Central memory CD4-positive, alpha-beta T cell (primary cell): ENCODE measurements around the gene CEP55.

Experiments
- DNase-seq: peaks from one replicate; pipeline ENCODE4 v3.0.0; 2022

CEP55 gene

DNA sequence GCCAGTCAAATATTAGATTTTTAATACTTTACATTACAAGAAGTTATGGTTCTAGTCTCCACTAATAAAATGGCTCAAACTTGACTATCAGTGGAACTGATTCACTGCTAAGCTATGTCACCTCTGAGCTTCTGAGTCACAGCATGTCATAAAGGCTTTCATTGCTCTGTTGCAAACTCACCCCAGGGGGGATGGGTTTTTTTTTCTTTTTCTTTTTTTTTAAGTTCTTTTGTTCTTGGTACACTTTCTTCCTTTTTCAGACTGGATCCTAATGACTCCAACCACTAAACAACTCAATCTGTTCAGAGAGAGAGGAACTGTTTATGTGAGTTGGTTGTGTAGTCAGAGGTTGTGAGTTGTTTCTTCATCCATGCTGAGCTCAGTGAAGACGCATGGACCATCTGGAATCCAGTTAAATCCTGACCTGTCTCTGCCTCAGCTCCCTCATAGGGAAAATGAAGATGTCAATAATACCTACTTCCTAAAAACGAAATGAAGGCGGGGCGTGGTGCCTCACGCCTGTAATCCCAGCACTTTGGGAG is 25.2 kb upstream of the CEP55 start:
- no peak for DNase-seq

DNA sequence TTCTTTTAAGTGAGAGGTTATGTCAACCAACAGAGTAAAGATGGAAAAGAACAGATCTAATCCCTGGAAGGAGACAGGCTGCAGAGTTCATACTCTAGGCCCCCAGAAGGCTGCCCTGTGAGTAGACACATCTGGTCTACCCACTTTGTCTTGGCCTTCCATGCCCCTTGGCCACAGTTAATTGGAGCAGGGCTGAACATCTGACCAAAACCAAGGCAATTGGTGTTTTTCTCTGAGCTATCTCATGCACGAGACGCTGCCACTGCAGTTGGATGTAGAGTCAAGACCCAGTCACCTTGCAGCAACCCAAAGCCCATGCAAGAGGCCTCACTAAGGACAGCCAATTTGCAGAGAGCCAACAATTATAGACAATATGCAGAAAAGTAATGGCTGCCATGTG is 23.3 kb upstream of the CEP55 start:
- DNase-seq: no peak

DNA sequence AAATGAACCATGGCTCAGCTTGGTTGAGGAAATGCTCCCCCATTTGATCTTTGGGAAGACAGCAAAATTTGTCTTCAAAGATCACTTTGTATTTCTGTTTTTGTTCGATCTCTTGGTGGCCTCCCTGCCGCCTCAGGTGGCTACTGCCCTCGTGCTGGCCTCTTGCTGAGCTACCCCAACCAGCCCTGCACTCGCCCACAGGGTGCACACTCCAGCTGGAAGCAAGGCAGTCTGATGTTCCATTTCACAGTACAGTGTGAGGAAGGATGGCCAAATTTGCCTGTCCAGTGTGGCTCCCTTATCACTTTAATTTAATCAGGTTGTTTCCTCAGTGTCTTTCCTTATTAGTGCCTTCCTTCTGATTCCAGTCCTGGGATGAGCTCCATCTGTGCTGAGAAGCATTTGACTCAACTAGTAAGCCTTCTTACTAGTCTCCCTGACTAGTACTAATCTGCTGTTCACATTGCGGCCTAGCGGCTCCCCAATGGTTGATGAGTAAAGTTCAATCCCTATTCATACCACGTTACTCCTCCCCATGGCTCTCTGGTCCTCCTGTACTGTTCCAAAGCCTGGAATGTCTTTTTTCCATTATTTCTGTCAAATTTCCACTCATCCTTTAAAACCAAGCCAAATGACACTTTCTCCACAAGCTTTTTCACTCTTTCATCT is 22.5 kb upstream of the CEP55 start:
- no peak for DNase-seq

DNA sequence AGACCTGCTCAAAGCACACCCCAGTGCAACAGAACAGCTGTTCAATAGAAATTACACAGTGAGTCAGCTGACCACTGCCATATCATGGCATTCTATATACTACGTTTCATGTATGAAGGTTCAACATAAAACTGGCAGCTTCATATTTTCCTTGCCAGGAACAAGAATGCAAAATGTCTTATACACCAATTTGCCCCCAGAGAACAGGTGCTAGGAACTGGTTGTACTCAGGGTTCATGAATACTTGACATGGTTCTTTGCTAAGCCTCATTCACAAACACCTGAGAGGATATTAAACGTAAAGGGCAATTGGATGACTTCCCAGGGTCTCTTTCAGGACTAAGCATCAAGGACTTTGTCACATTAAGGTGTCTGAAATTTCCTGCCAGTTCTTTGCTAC is 21.2 kb upstream of the CEP55 start:
- no peak for DNase-seq

DNA sequence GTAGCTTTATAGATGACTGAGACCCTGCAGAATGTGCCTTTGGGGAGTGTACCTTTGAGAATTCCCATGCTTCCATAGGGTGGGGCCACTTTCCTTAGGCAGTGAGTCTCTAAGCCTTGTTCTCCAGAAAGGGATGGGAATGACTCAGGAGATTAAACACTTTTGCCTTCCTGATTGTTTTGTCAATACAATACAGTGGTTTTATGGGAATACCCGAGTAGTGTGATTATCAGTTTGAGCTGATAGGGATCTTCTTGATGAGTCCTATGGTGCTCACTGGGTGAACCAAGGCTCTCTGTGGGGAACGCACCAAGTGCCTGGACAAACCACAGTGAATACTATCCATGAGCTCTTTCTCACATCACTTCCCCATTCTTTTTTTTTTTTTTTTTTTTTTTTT is 20.5 kb upstream of the CEP55 start:
- DNase-seq: no peak

DNA sequence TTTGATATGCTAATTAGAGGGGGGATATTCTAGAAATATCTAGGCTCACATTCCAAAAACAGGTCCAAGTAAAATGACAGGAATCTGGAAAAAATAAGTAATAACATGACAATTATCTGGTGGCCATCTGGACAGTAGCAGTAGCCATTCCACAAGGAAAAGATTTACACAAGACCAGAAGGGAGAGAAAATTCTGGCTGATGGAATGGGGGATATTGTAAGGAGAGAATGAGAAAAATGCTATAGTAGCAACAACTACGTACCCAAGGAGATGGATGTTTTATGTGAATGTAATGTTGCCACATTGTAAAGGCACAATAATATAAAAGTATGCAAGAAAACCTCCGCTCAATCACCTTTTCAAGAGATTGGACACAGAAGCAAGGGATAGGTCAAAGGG is 19.7 kb upstream of the CEP55 start:
- DNase-seq: no peak

DNA sequence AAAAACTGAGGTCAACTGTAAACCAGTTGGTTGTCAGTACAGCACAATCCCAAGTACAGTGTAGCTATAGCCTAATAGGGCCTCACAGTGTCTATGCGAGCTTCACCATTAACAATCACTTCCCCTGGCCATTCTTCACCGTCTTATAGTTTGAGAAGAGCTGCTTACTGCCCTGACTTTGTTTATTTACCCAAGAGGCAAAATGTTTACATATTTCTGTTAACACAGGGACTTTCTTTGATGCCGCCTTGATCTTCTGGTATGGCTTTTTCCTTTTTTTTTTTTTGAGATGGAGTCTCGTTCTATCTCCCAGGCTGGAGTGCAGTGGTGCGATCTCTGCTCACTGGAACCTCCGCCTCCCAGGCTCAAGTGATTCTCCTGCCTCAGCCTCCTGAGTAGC is 17.5 kb upstream of the CEP55 start:
- DNase-seq: no peak

DNA sequence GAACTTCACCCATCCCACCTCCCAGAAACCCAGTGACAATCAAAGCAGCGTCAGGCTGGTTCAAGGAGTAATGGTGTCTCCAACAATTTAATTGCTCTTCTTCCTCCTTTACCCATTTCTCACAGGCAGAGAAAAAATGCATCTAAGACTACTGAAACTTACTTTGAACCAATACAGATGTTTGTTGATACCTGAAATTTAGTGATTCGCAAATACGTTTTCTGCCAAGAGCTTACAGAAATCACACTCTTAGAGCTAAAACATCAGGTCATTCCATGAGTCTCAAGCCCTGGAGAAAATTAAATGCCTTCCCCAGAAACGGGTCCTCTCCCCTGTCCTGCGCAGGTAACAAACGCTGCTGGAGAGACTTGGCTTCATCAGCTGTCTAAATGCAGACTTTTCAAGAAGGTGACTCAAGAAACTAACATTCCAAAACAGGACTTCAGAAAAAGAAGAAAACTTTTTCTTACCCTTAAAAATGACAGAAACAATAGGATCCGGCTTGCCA is 14.7 kb upstream of the CEP55 start:
- DNase-seq: no peak

DNA sequence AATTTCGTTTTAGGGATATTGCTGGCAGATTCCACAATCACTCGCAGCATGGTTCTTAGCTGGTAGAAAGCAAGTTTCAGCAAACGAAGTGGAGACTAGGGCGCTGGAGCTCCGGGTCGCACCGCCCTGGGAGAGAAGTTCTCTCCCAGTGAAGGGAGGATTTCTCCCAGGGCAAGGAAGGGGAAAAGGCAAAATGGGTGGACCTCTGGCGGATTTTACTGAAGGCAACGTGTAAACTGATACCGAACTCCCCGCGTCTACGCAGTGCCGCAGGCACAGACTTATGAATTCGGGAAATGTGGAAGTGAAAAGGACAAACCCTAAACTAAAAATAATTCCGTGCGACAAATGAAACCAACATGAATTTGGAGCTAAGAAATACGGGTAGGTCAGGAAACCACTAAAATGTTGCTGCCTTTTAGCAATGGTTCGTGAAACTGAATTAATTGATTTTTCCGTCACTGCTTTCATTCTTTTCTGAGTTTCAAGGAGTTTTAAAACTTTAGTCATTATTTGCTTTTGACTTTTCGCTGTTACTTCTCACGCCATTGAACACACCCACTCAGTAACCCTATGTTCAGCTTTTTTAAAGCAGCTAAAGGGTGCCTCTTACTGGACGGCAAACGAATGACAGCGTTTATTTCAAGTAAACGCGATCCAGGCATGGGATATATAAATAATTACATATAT is 14.1 kb upstream of the CEP55 start, which contains the start of gene MYOF:
Gene MYOF (minus strand): TSS at position 190 of the 690 bp plus-strand sequence. CDS start 140 bp downstream, at position 50.
- peak; percentile 53 for DNase-seq

DNA sequence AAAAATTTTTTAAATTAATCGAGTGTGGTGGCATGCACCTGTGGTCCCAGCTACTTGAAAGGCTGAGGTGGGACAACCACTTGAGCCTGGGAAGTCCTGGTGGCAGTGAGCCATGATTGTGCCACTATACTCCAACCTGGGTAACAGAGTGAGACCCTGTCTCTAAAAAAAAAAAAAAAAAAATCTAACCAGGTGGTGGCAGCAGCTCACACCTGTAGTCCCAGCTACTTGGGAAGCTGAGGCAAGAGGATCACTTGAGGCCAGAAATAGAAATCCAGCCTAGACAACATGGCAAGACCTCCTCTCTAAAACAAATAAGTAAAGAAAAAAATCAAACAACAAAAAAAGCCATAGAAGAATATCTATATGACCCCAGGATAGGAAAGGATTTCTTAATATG is 10.7 kb upstream of the CEP55 start:
- no peak for DNase-seq

DNA sequence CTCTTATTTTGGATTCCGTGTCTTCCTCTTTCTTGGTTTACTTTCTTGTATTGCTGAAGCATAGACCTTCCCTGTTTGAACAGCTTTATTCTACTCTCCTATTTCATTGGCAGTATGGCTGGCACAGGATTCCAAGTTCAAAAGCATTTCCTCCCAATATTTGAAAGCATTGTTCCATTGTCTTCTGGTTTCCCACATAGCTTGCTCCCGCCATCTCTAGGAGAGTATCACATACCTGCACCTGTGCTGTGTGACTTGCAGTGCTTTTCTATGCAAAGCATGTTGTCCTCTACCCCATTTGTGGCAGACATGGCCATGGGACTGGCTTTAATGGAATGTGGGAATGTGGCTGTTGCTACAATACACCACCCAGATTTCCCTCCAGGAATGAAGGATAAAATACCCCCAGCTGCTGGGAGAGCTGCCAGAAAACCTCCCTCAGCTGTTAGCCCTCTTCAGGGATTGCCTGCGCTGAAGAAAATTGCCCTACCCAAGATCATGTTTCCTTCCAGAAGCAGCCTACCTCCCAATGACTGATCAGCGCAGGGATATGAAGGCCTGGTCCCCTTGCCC is 7.4 kb upstream of the CEP55 start:
- no peak for DNase-seq

DNA sequence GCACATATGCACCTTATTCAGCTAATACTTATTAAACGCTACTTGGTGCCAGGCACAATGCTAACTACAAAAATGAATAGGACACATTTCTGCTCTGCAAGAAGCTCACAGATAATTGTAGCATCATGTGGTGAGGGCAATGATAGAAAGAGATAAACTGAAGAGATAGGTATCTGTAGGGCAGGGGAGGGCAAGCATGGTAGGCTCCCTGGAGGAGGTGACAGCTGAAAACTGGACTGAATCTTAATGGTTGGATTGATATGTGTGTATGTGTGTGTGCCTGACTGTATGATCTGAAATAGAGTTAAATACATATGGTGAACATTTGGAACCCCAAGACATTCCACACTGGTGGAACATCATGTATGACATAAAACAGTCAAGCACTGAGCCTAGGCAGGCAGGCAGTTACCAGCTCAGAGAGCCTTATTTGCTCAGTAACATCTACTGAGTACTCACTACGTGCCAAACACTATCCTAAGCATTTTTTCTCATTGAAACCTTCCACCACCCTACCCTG is 4.8 kb upstream of the CEP55 start:
- DNase-seq: no peak

DNA sequence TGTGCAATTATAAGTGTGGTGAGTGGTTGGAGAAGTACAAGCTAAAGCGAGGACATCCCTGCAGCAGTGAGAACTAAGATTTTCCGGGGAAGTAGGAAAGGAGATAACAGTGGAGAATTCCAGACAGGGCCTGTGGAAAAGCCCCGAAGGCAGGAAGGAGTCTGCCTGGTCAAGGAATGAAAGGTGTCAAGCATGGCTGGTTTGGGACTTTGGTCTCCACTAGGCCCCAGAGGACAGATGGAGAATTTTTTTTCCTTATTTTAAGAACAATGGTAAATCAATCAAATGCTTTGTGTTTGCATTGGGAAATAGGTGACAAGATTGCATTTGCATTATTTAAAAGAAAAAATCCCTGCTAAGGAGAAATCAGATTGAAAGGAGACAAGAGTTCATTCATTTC is 3.2 kb upstream of the CEP55 start:
- DNase-seq: no peak

DNA sequence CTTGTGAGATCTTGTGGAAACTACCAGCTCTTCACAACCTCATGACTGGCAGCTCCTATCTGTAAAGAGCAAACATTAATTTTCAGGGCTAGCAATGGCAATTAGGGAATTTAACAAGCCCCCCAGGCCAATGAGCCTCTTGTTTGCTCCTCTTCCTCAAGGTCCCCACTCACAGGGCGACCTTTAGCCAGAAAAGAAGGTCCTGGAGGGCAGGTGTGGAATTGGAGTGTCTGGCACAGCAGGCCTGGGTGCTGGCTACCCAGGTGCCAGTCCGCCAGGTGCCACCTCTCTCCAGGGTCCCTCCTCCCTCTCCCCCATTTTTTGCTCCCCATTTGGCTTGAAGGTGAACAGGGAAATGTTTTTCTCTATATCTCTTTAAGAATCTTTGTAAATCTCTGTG is 1.9 kb upstream of the CEP55 start:
- no peak for DNase-seq

DNA sequence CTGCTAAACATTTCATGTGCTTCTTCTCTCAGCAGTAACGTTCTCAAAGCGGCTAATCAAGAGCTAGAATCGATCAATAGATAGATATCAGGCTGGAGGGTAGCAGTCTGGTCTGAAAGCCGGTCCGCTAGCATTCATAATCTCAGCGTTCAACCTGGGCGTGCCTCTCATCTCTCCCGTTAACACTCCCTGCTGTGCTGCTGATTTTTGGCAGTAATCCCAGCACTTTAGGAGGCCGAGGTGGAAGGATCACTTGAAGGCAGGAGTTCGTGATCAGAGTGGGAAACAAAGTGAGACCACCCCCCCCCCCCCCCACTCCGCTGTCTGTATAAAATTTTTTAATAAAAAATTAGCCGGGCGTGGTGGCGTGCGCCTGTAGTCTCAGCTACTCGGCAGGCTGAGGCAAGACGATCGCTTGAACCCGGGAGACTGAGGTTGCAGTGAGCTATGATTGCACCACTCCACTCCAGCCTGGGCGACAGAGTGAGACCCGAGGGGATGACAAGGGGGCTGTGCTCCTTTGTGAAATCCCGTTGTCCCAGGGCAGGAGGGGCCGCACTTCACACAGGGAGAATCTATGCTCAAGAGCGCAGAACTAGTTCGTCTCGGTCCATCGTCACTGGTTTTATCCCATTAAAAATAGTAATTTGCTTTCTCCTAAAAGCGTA is 624 bp upstream of the CEP55 start:
- DNase-seq: no peak

DNA sequence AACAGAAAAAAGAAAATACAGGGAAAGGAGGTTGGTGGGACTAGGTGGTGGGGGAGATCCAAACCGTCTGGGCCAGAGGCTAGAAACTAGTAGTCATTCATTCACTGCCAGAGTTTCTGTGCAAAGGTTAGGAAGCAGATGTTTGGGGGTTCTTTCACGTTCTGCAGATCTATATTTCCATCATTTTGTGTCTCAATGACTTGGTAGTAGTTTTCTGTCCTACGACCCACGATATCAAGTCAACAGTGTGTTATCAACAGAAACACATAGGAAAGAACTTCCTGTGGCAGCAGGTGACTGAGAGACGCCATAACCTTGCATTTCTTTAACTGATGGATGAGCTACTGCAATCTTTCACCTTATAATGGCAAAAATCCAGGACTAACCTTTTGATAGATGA is 1.8 kb downstream of the CEP55 start:
- DNase-seq: no peak

DNA sequence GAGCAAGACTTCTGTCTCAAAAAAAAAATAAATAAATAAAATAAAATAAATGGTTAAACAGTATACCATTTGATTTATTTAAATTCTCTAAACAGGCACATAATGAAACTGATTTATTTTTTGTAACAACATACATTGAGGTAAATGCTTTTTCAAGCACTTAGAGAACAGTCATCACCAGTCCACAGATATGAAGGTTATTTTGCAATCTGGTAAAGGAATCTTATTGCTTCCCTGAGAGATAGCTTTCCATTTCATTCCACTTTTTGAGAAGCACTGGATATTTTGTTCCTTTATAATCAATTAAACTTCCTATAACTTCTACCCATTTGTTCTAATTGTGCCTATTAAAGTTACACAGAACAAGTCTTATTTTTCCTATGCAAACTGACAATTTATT is 5.2 kb downstream of the CEP55 start:
- DNase-seq: no peak

DNA sequence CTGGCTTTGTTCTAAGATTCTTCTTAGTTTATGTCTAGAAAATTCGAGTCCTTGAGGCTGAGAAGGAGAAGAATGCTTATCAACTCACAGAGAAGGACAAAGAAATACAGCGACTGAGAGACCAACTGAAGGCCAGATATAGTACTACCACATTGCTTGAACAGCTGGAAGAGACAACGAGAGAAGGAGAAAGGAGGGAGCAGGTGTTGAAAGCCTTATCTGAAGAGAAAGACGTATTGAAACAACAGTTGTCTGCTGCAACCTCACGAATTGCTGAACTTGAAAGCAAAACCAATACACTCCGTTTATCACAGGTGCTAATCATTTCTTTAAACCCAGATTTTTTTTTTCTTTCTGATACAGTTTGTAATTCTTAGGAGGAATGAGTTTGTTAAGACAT is 6.7 kb downstream of the CEP55 start:
- no peak for DNase-seq

DNA sequence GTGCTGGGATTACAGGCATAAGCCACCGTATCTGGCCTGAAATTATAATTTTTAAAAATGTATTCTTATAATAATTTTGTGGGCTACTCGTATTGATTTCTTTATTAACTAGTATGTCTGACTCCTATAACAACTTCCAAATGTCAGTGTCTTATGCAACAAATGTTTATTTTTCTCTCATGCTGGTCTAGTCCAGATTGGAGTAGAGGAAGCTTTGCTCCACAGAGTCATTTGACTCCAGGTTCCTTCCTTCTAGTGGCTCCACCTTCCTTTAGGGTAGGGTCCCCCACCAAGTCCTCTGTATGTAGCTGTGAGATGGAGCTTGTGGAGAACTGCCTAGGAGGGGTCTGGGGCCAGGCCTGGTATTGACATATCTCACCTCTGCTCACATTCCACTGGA is 8.7 kb downstream of the CEP55 start:
- DNase-seq: no peak

DNA sequence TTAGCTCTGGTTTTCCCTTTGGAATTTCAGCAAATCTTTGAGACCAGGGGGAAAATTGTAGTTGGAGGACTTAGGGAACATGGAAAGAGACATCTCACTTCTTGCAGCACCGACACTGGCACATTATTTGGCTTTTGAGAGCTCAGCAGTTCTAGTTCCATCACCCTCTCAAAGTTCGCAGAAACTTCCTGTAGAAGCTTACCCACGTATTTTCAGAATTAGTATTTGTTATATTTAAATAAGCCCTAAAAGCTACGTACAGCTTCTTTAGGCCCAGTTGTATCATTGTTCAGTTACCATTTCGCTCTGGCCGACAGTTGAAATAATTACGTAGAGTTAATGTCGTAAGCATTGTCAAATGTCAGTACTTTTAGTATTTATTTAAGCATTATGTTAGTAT is 13.4 kb downstream of the CEP55 start:
- DNase-seq: no peak

DNA sequence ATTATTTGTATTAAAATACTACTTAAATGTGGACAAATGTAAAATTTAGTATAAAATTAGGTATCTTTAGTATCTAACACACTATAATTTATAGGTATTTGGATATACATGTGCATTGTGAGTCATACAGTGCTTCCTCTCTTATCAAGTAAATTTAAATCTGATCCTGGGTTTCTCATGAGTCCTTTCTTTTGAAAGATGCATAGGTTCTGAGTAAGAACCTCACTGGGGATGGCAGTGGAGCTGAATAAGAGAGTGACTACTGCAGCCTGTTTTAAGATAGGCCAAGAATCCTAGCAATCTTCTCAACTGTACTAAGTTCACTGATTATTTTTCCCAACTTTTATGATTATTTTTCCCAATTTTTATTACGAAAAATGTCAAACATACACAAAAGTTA is 16.2 kb downstream of the CEP55 start:
- DNase-seq: no peak

DNA sequence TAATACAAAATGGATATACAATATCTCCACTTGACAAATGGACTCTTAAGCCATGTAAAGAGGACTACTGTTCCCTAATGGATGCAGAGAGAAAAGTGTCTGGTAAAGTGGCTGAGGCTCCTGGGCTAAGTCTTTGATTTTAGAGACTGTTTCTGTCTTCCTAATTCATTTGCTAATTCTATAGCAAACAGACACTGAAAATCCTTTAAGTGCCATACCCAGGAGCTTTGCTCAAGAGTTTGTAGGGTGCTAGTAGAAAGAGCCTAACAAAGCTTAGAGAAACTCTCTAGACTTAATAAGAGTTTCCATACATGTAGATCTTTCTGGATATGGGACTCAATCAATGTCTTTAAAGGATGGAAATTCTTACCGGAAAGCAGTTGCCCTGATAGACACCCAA is 16.7 kb downstream of the CEP55 start:
- no peak for DNase-seq

DNA sequence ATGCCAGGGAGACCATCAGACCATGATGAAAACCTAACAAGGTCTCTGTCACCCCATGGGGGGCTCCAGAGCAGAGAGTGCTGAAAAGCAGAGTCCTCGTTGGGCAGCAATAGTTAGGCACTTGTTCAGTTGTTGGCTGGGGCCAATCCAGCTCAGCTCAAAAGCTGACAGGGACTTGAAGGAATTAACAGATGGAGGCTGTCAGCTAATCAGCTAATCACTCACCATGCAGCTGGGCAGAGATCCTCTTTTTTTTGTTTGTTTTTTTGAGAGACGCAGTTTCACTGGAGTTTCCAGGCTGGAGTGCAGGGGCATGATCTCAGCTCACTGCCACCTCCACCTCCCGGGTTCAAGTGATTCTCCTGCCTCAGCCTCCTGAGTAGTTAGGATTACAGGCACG is 18.1 kb downstream of the CEP55 start:
- DNase-seq: no peak
